ENCODE data around the gene EML6. TPM values are rescaled to one million over a fixed set of nuclear protein-coding genes. Genes with fewer than 3 reads are reported as not detected.

The EML6 gene
- total RNA-seq, 4 donors from 2014 or later: 1.2 to 4.4 (median 3.1) TPM

DNA sequence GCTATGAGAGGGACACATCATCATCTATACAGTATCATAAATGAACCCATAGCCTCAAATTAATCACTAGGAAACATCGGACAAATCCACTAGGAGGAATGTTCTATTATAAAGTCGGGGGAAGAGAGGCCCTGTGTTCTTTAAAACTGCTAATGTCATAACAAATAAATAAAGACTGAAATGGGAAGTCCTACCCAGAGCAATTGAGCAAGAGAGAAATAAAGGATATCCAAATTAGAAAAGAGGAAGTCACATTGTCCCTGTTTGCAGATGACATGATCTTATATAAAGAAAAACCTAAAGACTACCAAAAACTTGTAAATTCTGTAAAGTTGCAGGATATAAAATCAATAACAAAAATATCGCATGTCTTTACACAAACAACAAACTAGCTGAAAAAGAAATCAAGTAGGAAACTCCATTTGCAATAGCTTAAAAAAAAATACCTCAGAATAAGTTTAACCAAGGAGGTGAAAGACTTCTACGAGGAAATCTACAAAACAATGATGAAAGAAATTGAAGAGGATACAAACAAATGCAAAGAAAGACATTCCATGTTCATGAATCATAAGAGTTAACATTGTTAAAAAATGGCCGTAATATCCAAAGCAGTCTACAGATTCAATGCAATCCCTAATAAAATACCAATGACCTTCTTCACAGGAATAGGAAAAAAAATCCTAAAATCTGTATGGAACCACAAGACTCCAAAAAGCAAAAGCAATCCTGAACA, 296.2 kb downstream of the EML6 start:
- TF ChIP-seq POLR2A (IDR thresholded peaks at IDR 0.05): no peak
- TF ChIP-seq, protein P1, sequence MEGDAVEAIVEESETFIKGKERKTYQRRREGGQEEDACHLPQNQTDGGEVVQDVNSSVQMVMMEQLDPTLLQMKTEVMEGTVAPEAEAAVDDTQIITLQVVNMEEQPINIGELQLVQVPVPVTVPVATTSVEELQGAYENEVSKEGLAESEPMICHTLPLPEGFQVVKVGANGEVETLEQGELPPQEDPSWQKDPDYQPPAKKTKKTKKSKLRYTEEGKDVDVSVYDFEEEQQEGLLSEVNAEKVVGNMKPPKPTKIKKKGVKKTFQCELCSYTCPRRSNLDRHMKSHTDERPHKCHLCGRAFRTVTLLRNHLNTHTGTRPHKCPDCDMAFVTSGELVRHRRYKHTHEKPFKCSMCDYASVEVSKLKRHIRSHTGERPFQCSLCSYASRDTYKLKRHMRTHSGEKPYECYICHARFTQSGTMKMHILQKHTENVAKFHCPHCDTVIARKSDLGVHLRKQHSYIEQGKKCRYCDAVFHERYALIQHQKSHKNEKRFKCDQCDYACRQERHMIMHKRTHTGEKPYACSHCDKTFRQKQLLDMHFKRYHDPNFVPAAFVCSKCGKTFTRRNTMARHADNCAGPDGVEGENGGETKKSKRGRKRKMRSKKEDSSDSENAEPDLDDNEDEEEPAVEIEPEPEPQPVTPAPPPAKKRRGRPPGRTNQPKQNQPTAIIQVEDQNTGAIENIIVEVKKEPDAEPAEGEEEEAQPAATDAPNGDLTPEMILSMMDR (IDR thresholded peaks at IDR 0.05): no peak
- peak overlapping the region in 1 of 4 donors; percentile 41 for H3K27ac ChIP-seq
- no peak for DNase-seq
- 48 to 66% methylated on average over 5 of the region's 5 CpGs for WGBS, 2 donors
- H3K27me3 ChIP-seq: no peaks in the 10 kb centered on the region
- no peaks in the 10 kb centered on the region for H3K9me3 ChIP-seq
- peaks cover 11 to 56% (median 18%) of the 10 kb centered on the region in 3 donors for H3K4me1 ChIP-seq
- no peak overlapping the region for H3K4me3 ChIP-seq
- peaks cover 0 to 15% (median 0%) of the 10 kb centered on the region in 3 donors for H3K36me3 ChIP-seq
- intact Hi-C loops (cut with DNase I): loop anchor here (10.0 kb wide), 1 partner anchor 155 kb away; no protein-coding TSS in a partner anchor

Small RNAs within 50 kb of the gene (small RNA-seq; reads per million reads assigned to genes)
- gene RNU6-433P: 0 to 0.15 (median 0) reads per million in 4 donors
- gene RNU7-81P: 0 reads per million in 4 donors
